Measurements from ENCODE around the gene ZFP69B.

The ZFP69B gene

DNA sequence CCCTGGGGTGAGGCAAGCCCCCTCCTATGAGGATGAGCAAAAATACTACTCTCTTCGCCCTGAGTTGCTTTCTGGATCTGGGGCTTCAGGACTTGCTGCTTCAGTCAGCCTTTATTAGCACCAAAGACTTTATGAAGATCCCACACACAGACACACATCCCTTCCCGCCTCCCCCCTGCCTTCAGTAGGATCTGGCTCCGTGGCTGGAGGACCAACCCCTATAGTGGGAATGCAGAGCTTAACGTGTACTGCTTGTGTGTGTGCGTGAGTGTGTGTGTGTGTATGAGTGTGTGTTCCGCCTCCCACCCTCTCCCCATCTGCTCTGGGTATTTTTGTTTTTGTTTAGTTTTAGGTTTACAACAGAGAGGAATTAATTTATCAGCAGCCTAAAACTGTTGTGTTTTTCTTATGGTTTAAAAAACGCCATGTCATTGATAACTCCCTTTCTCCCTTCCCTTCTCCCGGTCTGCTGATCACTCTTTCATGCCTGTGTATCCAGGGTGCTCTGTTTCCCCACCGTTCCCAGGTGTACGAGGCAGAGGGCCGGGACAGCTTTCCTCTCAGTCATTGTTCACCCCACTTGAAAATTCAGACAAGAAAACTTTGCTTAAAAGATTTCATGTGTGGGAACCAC, 27.5 kb upstream of the ZFP69B start:
- TF ChIP-seq FOXM1 (IDR thresholded peaks at IDR 0.05; ENCODE audit: borderline replicate concordance) (no peak), ARNT (IDR thresholded peaks at IDR 0.05) (no peak), ZNF384 (IDR thresholded peaks at IDR 0.05) (no peak), FOXK2 (IDR thresholded peaks at IDR 0.05) (no peak)
- CTCF ChIA-PET = no interaction called here
- DNase-seq (ENCODE audit: extremely low spot score) = no peak
- POLR2A ChIA-PET = no interaction called here

GRCh38 chr1:40423264-40423642, 27.0 kb upstream of the ZFP69B start:
- ChIA-PET CTCF (no interaction called here), POLR2A (no interaction called here)
- no peak for DNase-seq (ENCODE audit: extremely low spot score)
- TF ChIP-seq TARDBP (IDR thresholded peaks at IDR 0.05) (no peak), ARNT (IDR thresholded peaks at IDR 0.05) (no peak), FOXM1 (IDR thresholded peaks at IDR 0.05; ENCODE audit: borderline replicate concordance) (no peak), SP1 (IDR thresholded peaks at IDR 0.05) (no peak), ELF4 (IDR thresholded peaks at IDR 0.05) (no peak), LEF1 (IDR thresholded peaks at IDR 0.05; ENCODE audit: borderline replicate concordance) (no peak), ZNF384 (IDR thresholded peaks at IDR 0.05) (no peak), L3MBTL2 (conservative IDR thresholded peaks at IDR 0.05) (no peak), SUZ12 (IDR thresholded peaks at IDR 0.05) (no peak), CTBP1 (IDR thresholded peaks at IDR 0.05; ENCODE audit: borderline replicate concordance) (no peak), NFRKB (IDR thresholded peaks at IDR 0.05) (no peak), HDGF (IDR thresholded peaks at IDR 0.05; ENCODE audit: borderline replicate concordance) (no peak), FOXK2 (IDR thresholded peaks at IDR 0.05) (no peak), PKNOX1 (IDR thresholded peaks at IDR 0.05) (no peak), BHLHE40 (IDR thresholded peaks at IDR 0.05; ENCODE audit: borderline replicate concordance) (no peak)

GRCh38 chr1:40423951-40424618, 26.2 kb upstream of the ZFP69B start:
- POLR2A ChIA-PET = no interaction called here
- CTCF ChIA-PET = interaction anchor here (0.9 to 1.5 kb wide), 2 partner anchors 14 to 19 kb away, joined by 3 to 6 read pairs; no protein-coding TSS in a partner anchor
- DNase-seq (ENCODE audit: extremely low spot score) = no peak
- TF ChIP-seq ZNF384 (IDR thresholded peaks at IDR 0.05) (no peak), SUZ12 (IDR thresholded peaks at IDR 0.05) (no peak), LEF1 (IDR thresholded peaks at IDR 0.05; ENCODE audit: borderline replicate concordance) (no peak), NFRKB (IDR thresholded peaks at IDR 0.05) (no peak), ARNT (IDR thresholded peaks at IDR 0.05) (no peak), FOXM1 (IDR thresholded peaks at IDR 0.05; ENCODE audit: borderline replicate concordance) (no peak), PKNOX1 (IDR thresholded peaks at IDR 0.05) (no peak), CTBP1 (IDR thresholded peaks at IDR 0.05; ENCODE audit: borderline replicate concordance) (no peak), L3MBTL2 (conservative IDR thresholded peaks at IDR 0.05) (no peak), FOXK2 (IDR thresholded peaks at IDR 0.05) (no peak), TARDBP (IDR thresholded peaks at IDR 0.05) (no peak), ELF4 (IDR thresholded peaks at IDR 0.05) (no peak), FOXA1 (IDR thresholded peaks at IDR 0.05) (no peak), SP1 (IDR thresholded peaks at IDR 0.05) (no peak), HDGF (IDR thresholded peaks at IDR 0.05; ENCODE audit: borderline replicate concordance) (no peak), BHLHE40 (IDR thresholded peaks at IDR 0.05; ENCODE audit: borderline replicate concordance) (no peak)

DNA sequence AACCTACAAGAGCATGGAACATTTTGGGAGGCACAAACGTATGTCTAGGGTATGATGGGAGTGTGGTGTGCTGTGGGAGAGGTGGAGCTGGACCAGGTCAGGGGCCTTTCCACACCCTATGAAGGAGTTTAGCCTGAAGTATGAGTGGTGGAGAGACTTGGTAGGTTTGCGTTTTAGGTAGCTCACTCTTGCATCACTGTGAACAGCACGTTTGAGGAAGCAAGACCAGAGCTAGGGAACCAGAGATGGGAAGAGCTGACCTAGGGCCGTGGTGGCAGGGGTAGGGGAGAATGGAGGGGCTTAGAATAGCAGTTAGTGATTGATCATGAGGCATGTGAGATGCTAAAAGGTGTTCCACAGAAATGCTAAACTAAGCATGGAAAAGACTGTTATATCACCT, 25.1 kb upstream of the ZFP69B start:
- ChIA-PET CTCF (interaction anchor here (0.7 to 1.5 kb wide), 4 partner anchors 13 to 20 kb away, joined by 3 to 6 read pairs (median 3); no protein-coding TSS in a partner anchor), POLR2A (no interaction called here)
- TF ChIP-seq CTBP1 (IDR thresholded peaks at IDR 0.05; ENCODE audit: borderline replicate concordance) = no peak
- TF ChIP-seq ZNF384 (IDR thresholded peaks at IDR 0.05) = no peak
- no peak for TF ChIP-seq BHLHE40 (IDR thresholded peaks at IDR 0.05; ENCODE audit: borderline replicate concordance)
- TF ChIP-seq TARDBP (IDR thresholded peaks at IDR 0.05) = no peak
- TF ChIP-seq ELF4 (IDR thresholded peaks at IDR 0.05) = no peak
- TF ChIP-seq LEF1 (IDR thresholded peaks at IDR 0.05; ENCODE audit: borderline replicate concordance) = no peak
- no peak for TF ChIP-seq FOXK2 (IDR thresholded peaks at IDR 0.05)
- TF ChIP-seq SUZ12 (IDR thresholded peaks at IDR 0.05) = no peak
- no peak for TF ChIP-seq FOXA1 (IDR thresholded peaks at IDR 0.05)
- no peak for TF ChIP-seq ARNT (IDR thresholded peaks at IDR 0.05)
- TF ChIP-seq NFRKB (IDR thresholded peaks at IDR 0.05) = no peak
- no peak for TF ChIP-seq FOXM1 (IDR thresholded peaks at IDR 0.05; ENCODE audit: borderline replicate concordance)
- TF ChIP-seq HDGF (IDR thresholded peaks at IDR 0.05; ENCODE audit: borderline replicate concordance) = no peak
- DNase-seq (ENCODE audit: extremely low spot score) = no peak

GRCh38 chr1:40431385-40431784, 18.9 kb upstream of the ZFP69B start:
- POLR2A ChIA-PET = no interaction called here
- CTCF ChIA-PET = no interaction called here

More at GRCh38 chr1:40431385-40431784, 18.9 kb upstream of the ZFP69B start:
- TF ChIP-seq ARNT (IDR thresholded peaks at IDR 0.05) (no peak), PKNOX1 (IDR thresholded peaks at IDR 0.05) (no peak)
- no peak for DNase-seq (ENCODE audit: extremely low spot score)

Data from HEK293T (cell line).